Suprapubic skin (tissue), 4 donors: ENCODE measurements around the gene ZNF221. TPM values are rescaled to one million over a fixed set of nuclear protein-coding genes. Genes with fewer than 3 reads are reported as not detected.

Experiments
- DNase-seq, 2 donors: peaks; one replicate each; pipeline ENCODE4 v3.0.0-alpha.2; 2019; ENCODE audit warnings: low spot score in 2 of 2
- H3K27ac ChIP-seq: fragments of 200-600 bp; sonication (generic); one replicate; pipeline ENCODE4 v1.5.1; 2019
- H3K27me3 ChIP-seq: fragments of 200-600 bp; sonication (generic); one replicate; pipeline ENCODE4 v1.5.1; 2019
- H3K36me3 ChIP-seq: fragments of 200-600 bp; sonication (generic); one replicate; pipeline ENCODE4 v1.5.1; 2019
- H3K4me1 ChIP-seq: fragments of 200-600 bp; sonication (generic); one replicate; pipeline ENCODE4 v1.5.1; 2019
- H3K4me3 ChIP-seq: fragments of 200-600 bp; sonication (generic); one replicate; pipeline ENCODE4 v1.5.1; 2019; ENCODE audit warnings: mild to moderate bottlenecking
- H3K9me3 ChIP-seq: fragments of 200-600 bp; sonication (generic); one replicate; pipeline ENCODE4 v1.5.1; 2019
- CTCF ChIP-seq, 2 donors: fragments of 200-600 bp in 1 of 2; fragments of 450-650 bp in 1 of 2; sonication (generic) in 1 of 2; IDR thresholded peaks; one replicate each; pipeline ENCODE4 v1.5.1; 2016 to 2019; ENCODE audit warnings: antibody characterized with exemption in 2 of 2, mild to moderate bottlenecking in 1 of 2, moderate library complexity in 1 of 2
- EP300 ChIP-seq: sonication (generic); formaldehyde crosslinking; IDR thresholded peaks from one replicate; pipeline ENCODE4 v1.6.1; 2017; ENCODE audit warnings: antibody characterized with exemption
- POLR2A ChIP-seq, 2 donors: fragments of 450-650 bp; IDR thresholded peaks; one replicate each; pipeline ENCODE4 v1.6.1; 2017; ENCODE audit warnings: antibody characterized with exemption in 2 of 2, mild to moderate bottlenecking in 2 of 2, moderate library complexity in 2 of 2
- POLR2AphosphoS5 ChIP-seq, 3 donors: sonication (generic); formaldehyde crosslinking; IDR thresholded peaks; one replicate each; pipeline ENCODE4 v1.6.1; 2017; ENCODE audit warnings: antibody characterized with exemption in 3 of 3
- WGBS: methylation state at CpG from one replicate; pipeline ENCODE4 v1.1.5; 2018; 5-methylcytosine and 5-hydroxymethylcytosine counted together
- total RNA-seq, 4 donors: library from RNA; depleted of rRNA; stranded (reverse); fragments of >200 nt; gene quantifications; one replicate each; pipeline ENCODE4 v1.1.0, GENCODE V29; 2016

ZNF221 gene
- total RNA-seq, 4 donors from 2014 or later, result 2.1 to 6.8 (median 3.0) TPM

GRCh38 chr19:44005973-44006372 is 54.9 kb downstream of the ZNF221 start:
- H3K9me3 ChIP-seq, result peaks cover 28% of the 10 kb centered on the region
- no peak overlapping the region for H3K27ac ChIP-seq
- H3K4me3 ChIP-seq, result no peak overlapping the region
- H3K4me1 ChIP-seq, result peaks cover 11% of the 10 kb centered on the region
- WGBS, result 91% methylated on average over 1 of the region's 1 CpG
- DNase-seq, result no peak
- no peak for TF ChIP-seq POLR2A (IDR thresholded peaks at IDR 0.05)
- no peak for TF ChIP-seq POLR2AphosphoS5 (IDR thresholded peaks at IDR 0.05)
- TF ChIP-seq EP300, result no peak
- TF ChIP-seq CTCF (IDR thresholded peaks at IDR 0.05), result no peak
- H3K36me3 ChIP-seq, result peaks cover 44% of the 10 kb centered on the region
- no peaks in the 10 kb centered on the region for H3K27me3 ChIP-seq

DNA sequence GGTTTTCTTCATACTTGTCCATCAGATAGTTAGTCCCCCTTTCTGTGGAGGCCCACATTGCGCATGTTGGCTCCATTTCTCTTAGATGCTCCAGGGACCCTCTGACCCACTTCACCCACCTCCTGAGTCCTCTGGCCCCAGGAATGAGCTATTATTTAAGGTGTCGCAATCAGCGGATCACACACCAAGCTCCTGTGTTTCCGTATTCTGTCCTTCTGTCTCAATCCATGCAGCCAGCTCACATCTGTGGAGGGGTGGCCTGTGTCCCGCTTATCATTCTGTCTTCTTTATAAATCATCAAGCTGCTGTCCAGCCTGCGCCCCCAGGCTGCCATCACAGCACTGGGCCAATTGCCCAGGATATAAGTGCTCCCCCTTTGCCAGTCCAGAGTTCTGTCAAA is 56.4 kb downstream of the ZNF221 start:
- Histone ChIP-seq H3K36me3 (peaks cover 56% of the 10 kb centered on the region), H3K4me3 (no peak overlapping the region), H3K27me3 (no peaks in the 10 kb centered on the region), H3K27ac (no peak overlapping the region), H3K4me1 (peaks cover 11% of the 10 kb centered on the region), H3K9me3 (peaks cover 39% of the 10 kb centered on the region)
- DNase-seq, result no peak
- TF ChIP-seq EP300 (no peak), POLR2A (IDR thresholded peaks at IDR 0.05) (no peak), CTCF (IDR thresholded peaks at IDR 0.05) (no peak), POLR2AphosphoS5 (IDR thresholded peaks at IDR 0.05) (no peak)
- WGBS, result over 99% methylated on average over 6 of the region's 6 CpGs

DNA sequence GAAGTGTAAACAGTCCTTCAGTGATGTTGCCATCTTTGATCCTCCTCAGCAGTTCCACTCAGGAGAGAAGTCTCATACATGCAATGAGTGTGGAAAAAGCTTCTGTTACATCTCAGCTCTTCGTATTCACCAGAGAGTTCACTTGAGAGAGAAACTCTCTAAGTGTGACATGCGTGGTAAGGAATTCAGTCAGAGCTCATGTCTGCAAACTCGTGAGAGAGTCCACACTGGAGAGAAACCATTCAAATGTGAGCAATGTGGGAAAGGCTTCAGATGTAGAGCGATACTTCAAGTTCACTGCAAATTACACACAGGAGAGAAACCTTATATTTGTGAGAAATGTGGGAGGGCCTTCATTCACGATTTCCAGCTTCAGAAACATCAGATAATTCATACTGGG is 59.4 kb downstream of the ZNF221 start:
- Histone ChIP-seq H3K27me3 (no peaks in the 10 kb centered on the region), H3K4me1 (no peaks in the 10 kb centered on the region), H3K9me3 (peaks cover 41% of the 10 kb centered on the region), H3K36me3 (peaks cover 56% of the 10 kb centered on the region), H3K4me3 (no peak overlapping the region), H3K27ac (no peak overlapping the region)
- WGBS, result 97% methylated on average over 5 of the region's 5 CpGs
- no peak for TF ChIP-seq POLR2A (IDR thresholded peaks at IDR 0.05)
- no peak for TF ChIP-seq CTCF (IDR thresholded peaks at IDR 0.05)
- TF ChIP-seq EP300, result no peak
- no peak for TF ChIP-seq POLR2AphosphoS5 (IDR thresholded peaks at IDR 0.05)
- no peak for DNase-seq

Other genes with a start within 250 kb of the ZNF221 start
- not detected for gene IRGC, start 235.2 kb upstream of the ZNF221 start, total RNA-seq
- gene SMG9, start 196.3 kb upstream of the ZNF221 start, total RNA-seq, result 10 to 100 TPM; 21.5 to 44.4 (median 30.1) TPM
- 10 to 100 TPM; 26.4 to 77.9 (median 48.2) TPM for gene KCNN4, start 170.3 kb upstream of the ZNF221 start, total RNA-seq
- 100 to 1,000 TPM in 1 of 4 donors, 10 to 100 TPM in 3; 48.5 to 114 (median 98.5) TPM for gene LYPD5, start 148.8 kb upstream of the ZNF221 start, total RNA-seq
- 10 to 100 TPM in 2 of 4 donors, 1 to 10 TPM in 2; 4.7 to 26.4 (median 10.0) TPM for gene ZNF283, start 123.9 kb upstream of the ZNF221 start, total RNA-seq
- 1 to 10 TPM in 2 of 4 donors, under 1 TPM in 2; 0.72 to 1.6 (median 1.2) TPM for gene ZNF404, start 67.3 kb upstream of the ZNF221 start, total RNA-seq
- 10 to 100 TPM in 2 of 4 donors, 1 to 10 TPM in 2; 5.8 to 10.8 (median 9.9) TPM for gene ZNF45, start 15.9 kb upstream of the ZNF221 start, total RNA-seq
- 1 to 10 TPM; 2.2 to 10.0 (median 8.0) TPM for gene ZNF155, start 33.0 kb downstream of the ZNF221 start, total RNA-seq
- 10 to 100 TPM in 1 of 4 donors, 1 to 10 TPM in 3; 1.7 to 11.3 (median 2.3) TPM for gene ZNF230, start 51.7 kb downstream of the ZNF221 start, total RNA-seq
- 1 to 10 TPM; 2.7 to 4.3 (median 3.4) TPM for gene ZNF222, start 74.2 kb downstream of the ZNF221 start, total RNA-seq
- 10 to 100 TPM in 1 of 4 donors, 1 to 10 TPM in 3; 1.3 to 13.4 (median 5.7) TPM for gene ZNF223, start 100.8 kb downstream of the ZNF221 start, total RNA-seq
- gene ZNF284, start 120.9 kb downstream of the ZNF221 start, total RNA-seq, result 1 to 10 TPM; 1.2 to 4.9 (median 1.3) TPM
- 10 to 100 TPM; 11.5 to 43.9 (median 19.8) TPM for gene ZNF224, start 143.1 kb downstream of the ZNF221 start, total RNA-seq
- gene ZNF225, start 162.2 kb downstream of the ZNF221 start, total RNA-seq, result 1 to 10 TPM; 1.5 to 5.4 (median 3.7) TPM
- gene ZNF234, start 190.3 kb downstream of the ZNF221 start, total RNA-seq, result 1 to 10 TPM; 2.6 to 9.0 (median 6.8) TPM
- 10 to 100 TPM; 12.1 to 20.1 (median 13.5) TPM for gene ZNF226, start 213.9 kb downstream of the ZNF221 start, total RNA-seq